Measurements from ENCODE around the gene RHOH.
"Not testable (repeated sequence)": the region's sequence is repeated elsewhere in the genome, so short reads cannot be mapped to it uniquely, and the experiment has no call there.

GRCh38 chr4:40282857-40283256 lies 86.0 kb downstream of the RHOH start:
- TF ChIP-seq POLR2AphosphoS5, POLR2A (IDR thresholded peaks at IDR 0.05): not testable (repeated sequence)
- TF ChIP-seq, protein P1, sequence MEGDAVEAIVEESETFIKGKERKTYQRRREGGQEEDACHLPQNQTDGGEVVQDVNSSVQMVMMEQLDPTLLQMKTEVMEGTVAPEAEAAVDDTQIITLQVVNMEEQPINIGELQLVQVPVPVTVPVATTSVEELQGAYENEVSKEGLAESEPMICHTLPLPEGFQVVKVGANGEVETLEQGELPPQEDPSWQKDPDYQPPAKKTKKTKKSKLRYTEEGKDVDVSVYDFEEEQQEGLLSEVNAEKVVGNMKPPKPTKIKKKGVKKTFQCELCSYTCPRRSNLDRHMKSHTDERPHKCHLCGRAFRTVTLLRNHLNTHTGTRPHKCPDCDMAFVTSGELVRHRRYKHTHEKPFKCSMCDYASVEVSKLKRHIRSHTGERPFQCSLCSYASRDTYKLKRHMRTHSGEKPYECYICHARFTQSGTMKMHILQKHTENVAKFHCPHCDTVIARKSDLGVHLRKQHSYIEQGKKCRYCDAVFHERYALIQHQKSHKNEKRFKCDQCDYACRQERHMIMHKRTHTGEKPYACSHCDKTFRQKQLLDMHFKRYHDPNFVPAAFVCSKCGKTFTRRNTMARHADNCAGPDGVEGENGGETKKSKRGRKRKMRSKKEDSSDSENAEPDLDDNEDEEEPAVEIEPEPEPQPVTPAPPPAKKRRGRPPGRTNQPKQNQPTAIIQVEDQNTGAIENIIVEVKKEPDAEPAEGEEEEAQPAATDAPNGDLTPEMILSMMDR (IDR thresholded peaks at IDR 0.05 in 8 of 11, conservative IDR thresholded peaks at IDR 0.05 in 3 of 11) = not testable (repeated sequence)

Measured in spleen (tissue), 7 donors.